PC-3 (cell line): ENCODE results near the gene CROCC2. TPM values are rescaled to one million over a fixed set of nuclear protein-coding genes. Genes with fewer than 3 reads are reported as not detected.

Source experiments
- ATAC-seq: fragments of 200-7000 bp; cut with Tn5 transposase; 2 replicates; pipeline ENCODE4 v1.9.1; 2020; ENCODE audit warnings: mild to moderate bottlenecking, moderate library complexity
- BruUV-seq: library from RNA; stranded (reverse); fragments of 400-500 nt; replicated peaks from 2 replicates; lab custom pipeline; 2021; lab: Mats Ljungman, UMichigan
- CTCF ChIA-PET: fragments of 300-600 bp; sonication (Branson Sonifier 250); formaldehyde crosslinking; loops from one replicate; lab custom pipeline; 2022; ENCODE audit warnings: antibody characterized with exemption; lab: Charles Lee
- POLR2A ChIA-PET: fragments of 300-600 bp; sonication (Branson Sonifier 250); formaldehyde crosslinking; loops from one replicate; lab custom pipeline; 2022; ENCODE audit warnings: antibody characterized with exemption; ENCODE audit not compliant: unreplicated experiment; lab: Charles Lee
- DNase-seq: peaks from one replicate; pipeline ENCODE4 v3.0.0-alpha.2; 2015
- H2AFZ ChIP-seq: fragments of 300-600 bp; sonication (generic); 2 replicates; pipeline ENCODE4 v1.6.0; 2016; ENCODE audit warnings: antibody characterized with exemption, low read length
- H3F3A ChIP-seq: fragments of 300-600 bp; sonication (generic); one replicate; pipeline ENCODE4 v1.6.0; 2017; ENCODE audit warnings: antibody characterized with exemption, low read length, control low read depth, mild to moderate bottlenecking; ENCODE audit not compliant: unreplicated experiment
- H3K27ac ChIP-seq: fragments of 300-600 bp; sonication (generic); 2 replicates; pipeline ENCODE4 v1.5.1; 2016; ENCODE audit warnings: mild to moderate bottlenecking, low read length
- H3K27me3 ChIP-seq: fragments of 300-600 bp; sonication (generic); 2 replicates; pipeline ENCODE4 v1.6.1; 2016; ENCODE audit warnings: low read length, mixed read lengths
- H3K36me3 ChIP-seq: fragments of 300-600 bp; sonication (generic); 2 replicates; pipeline ENCODE4 v1.6.1; 2016; ENCODE audit warnings: low read depth, mixed run types, low read length, mixed read lengths
- H3K4me1 ChIP-seq: fragments of 300-600 bp; sonication (generic); 2 replicates; pipeline ENCODE4 v1.5.1; 2016; ENCODE audit warnings: low read length; ENCODE audit not compliant: insufficient read depth
- H3K4me2 ChIP-seq: fragments of 300-600 bp; sonication (generic); 2 replicates; pipeline ENCODE4 v1.6.0; 2016; ENCODE audit warnings: low read length
- H3K4me3 ChIP-seq: fragments of 300-600 bp; sonication (generic); 2 replicates; pipeline ENCODE4 v1.5.1; 2016; ENCODE audit warnings: mild to moderate bottlenecking, low read length, mixed read lengths
- H3K79me2 ChIP-seq: fragments of 300-600 bp; sonication (generic); 2 replicates; pipeline ENCODE4 v1.6.1; 2017; ENCODE audit warnings: low read length, mixed read lengths
- H3K9ac ChIP-seq: fragments of 300-600 bp; sonication (generic); 2 replicates; pipeline ENCODE4 v1.6.0; 2016; ENCODE audit warnings: mild to moderate bottlenecking, low read length
- H3K9me2 ChIP-seq: fragments of 300-600 bp; sonication (generic); replicated peaks from 2 replicates; pipeline ENCODE4 v1.6.1; 2016; ENCODE audit warnings: mixed run types, low read length, mixed read lengths
- H3K9me3 ChIP-seq: fragments of 300-600 bp; sonication (generic); 2 replicates; pipeline ENCODE4 v1.6.1; 2016; ENCODE audit warnings: low read length, mixed read lengths
- H4K20me1 ChIP-seq: fragments of 300-600 bp; sonication (generic); 2 replicates; pipeline ENCODE4 v1.6.1; 2016; ENCODE audit warnings: low read length, mixed read lengths
- CTCF ChIP-seq: fragments of 300-600 bp; sonication (generic); conservative IDR thresholded peaks from 2 replicates; pipeline ENCODE4 v1.5.1; 2017; ENCODE audit warnings: antibody characterized with exemption, low read depth, mild to moderate bottlenecking, low read length
- EZH2 ChIP-seq: fragments of 300-600 bp; sonication (generic); IDR thresholded peaks from one replicate; pipeline ENCODE4 v1.6.1; 2017; ENCODE audit warnings: antibody characterized with exemption, mild to moderate bottlenecking, low read length; ENCODE audit not compliant: unreplicated experiment
- EZH2phosphoT487 ChIP-seq: fragments of 300-600 bp; sonication (generic); IDR thresholded peaks from 2 replicates; pipeline ENCODE4 v1.6.1; 2018; ENCODE audit warnings: mild to moderate bottlenecking, antibody characterized with exemption, low read length, borderline replicate concordance
- intact Hi-C: fragments of 100-400 bp; cut with micrococcal nuclease; formaldehyde crosslinking; loops from 2 replicates; pipeline ENCODE4 v1.9.0; 2023
- total RNA-seq: library from RNA; depleted of rRNA; stranded (reverse); fragments of >200 nt; gene quantifications from 2 replicates; pipeline ENCODE4 v1.2.3, GENCODE V29; 2014

The CROCC2 gene
- total RNA-seq, 1 experiment from 2014 or later, result not detected

- POLR2A ChIA-PET, result interaction anchor here (0.7 kb wide), 1 partner anchor 562 kb away, joined by 3 read pairs; no protein-coding TSS in a partner anchor
These were observed 111.2 kb downstream of the CROCC2 start for GRCh38 chr2:241017228-241017940.

GRCh38 chr2:241018051-241018891 lies 112.1 kb downstream of the CROCC2 start:
- Histone ChIP-seq H3K4me3 (no peak overlapping the region), H3K9me3 (no peaks in the 10 kb centered on the region), H3K79me2 (no peaks in the 10 kb centered on the region), H3K4me1 (no peaks in the 10 kb centered on the region), H4K20me1 (no peaks in the 10 kb centered on the region), H2AFZ (no peak overlapping the region), H3K27ac (no peak overlapping the region), H3F3A (no peaks in the 10 kb centered on the region), H3K9ac (no peak overlapping the region), H3K36me3 (no peaks in the 10 kb centered on the region), H3K9me2 (no peaks in the 10 kb centered on the region), H3K4me2 (no peak overlapping the region), H3K27me3 (no peaks in the 10 kb centered on the region)
- no peak for ATAC-seq
- ChIA-PET CTCF (no interaction called here), POLR2A (interaction anchor here (0.7 kb wide), 1 partner anchor 561 kb away, joined by 3 read pairs; no protein-coding TSS in a partner anchor)
- DNase-seq, result peak; percentile 25
- no TSS peak for BruUV-seq
- TF ChIP-seq EZH2 (no peak), EZH2phosphoT487 (no peak), CTCF (no peak)
- intact Hi-C loops, result no loop called here

More at GRCh38 chr2:241017228-241017940, 111.2 kb downstream of the CROCC2 start:
- H3K27me3 ChIP-seq, result no peaks in the 10 kb centered on the region
- H3K9me2 ChIP-seq, result no peaks in the 10 kb centered on the region
- H3F3A ChIP-seq, result no peaks in the 10 kb centered on the region
- DNase-seq (no peak), ATAC-seq (no peak)
- H3K4me3 ChIP-seq, result no peak overlapping the region
- CTCF ChIA-PET, result no interaction called here
- no TSS peak for BruUV-seq
- intact Hi-C loops, result no loop called here
- H3K9ac ChIP-seq, result no peak overlapping the region
- no peaks in the 10 kb centered on the region for H3K4me1 ChIP-seq
- H3K4me2 ChIP-seq, result no peak overlapping the region
- H3K27ac ChIP-seq, result no peak overlapping the region
- TF ChIP-seq EZH2 (no peak), EZH2phosphoT487 (no peak), CTCF (no peak)
- no peaks in the 10 kb centered on the region for H4K20me1 ChIP-seq
- no peaks in the 10 kb centered on the region for H3K36me3 ChIP-seq
- H2AFZ ChIP-seq, result no peak overlapping the region
- H3K79me2 ChIP-seq, result no peaks in the 10 kb centered on the region
- H3K9me3 ChIP-seq, result no peaks in the 10 kb centered on the region
